NOMO-1 treated with dmso at 0.1 percent for 144 hours (cell line): ENCODE results near the gene FGF19.
"Not testable (repeated sequence)": the region's sequence is repeated elsewhere in the genome, so short reads cannot be mapped to it uniquely, and the experiment has no call there.

Experiments used
- DNase-seq: peaks from one replicate; lab custom pipeline; 2025; ENCODE audit not compliant: unreplicated experiment; lab: John Stamatoyannopoulos, UW

Gene FGF19

GRCh38 chr11:69696749-69697468 lies 6.9 kb downstream of the FGF19 start:
- DNase-seq = no peak

GRCh38 chr11:69695995-69696394 lies 7.8 kb downstream of the FGF19 start:
- not testable (repeated sequence) for DNase-seq

DNA sequence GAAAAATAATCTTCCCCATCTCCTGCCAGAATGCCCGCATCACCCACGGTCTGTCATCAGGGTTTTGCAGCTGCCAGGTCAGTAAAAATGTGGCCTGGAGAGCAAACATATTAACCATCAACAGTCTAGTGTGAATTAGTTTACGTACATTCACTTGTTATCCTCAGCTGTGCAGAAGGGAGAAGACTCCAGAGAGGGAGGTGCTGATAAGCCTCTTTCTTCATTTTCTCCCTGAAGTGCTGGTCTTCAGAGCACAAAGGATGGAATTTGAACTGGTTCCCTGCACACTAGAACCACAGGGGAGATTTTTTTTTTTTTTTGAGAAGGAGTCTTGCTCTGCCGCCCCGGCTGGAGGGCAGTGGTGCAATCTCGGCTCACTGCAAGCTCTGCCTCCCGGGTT lies 8.2 kb downstream of the FGF19 start:
- no peak for DNase-seq

- no peak for DNase-seq
Measured at GRCh38 chr11:69694781-69695180, 9.0 kb downstream of the FGF19 start.

- DNase-seq = no peak
Measured at GRCh38 chr11:69692422-69692821, 11.4 kb downstream of the FGF19 start.

DNA sequence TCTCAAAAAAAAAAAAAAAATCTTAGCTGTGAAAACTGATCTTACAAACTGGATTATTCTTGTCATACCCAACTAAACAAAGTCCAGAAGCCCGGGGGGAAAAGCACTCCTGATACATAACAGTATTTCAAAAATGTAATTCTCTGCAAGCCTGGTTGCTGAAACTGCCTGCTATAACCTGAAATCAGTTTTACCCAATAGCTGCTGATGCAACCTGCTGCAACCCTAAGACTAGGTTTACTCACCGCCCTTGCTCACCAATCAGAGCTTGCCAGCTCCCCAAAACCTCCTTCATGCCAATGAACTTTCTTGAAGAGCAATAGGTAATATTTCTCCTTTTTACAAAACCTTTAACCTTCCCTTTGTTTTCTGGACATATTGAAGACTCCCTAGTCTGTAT lies 12.4 kb downstream of the FGF19 start:
- DNase-seq = no peak

- DNase-seq = no peak
Measured at GRCh38 chr11:69689484-69690319, 14.1 kb downstream of the FGF19 start.

- not testable (repeated sequence) for DNase-seq
Measured at GRCh38 chr11:69687969-69688771, 15.7 kb downstream of the FGF19 start.

DNA sequence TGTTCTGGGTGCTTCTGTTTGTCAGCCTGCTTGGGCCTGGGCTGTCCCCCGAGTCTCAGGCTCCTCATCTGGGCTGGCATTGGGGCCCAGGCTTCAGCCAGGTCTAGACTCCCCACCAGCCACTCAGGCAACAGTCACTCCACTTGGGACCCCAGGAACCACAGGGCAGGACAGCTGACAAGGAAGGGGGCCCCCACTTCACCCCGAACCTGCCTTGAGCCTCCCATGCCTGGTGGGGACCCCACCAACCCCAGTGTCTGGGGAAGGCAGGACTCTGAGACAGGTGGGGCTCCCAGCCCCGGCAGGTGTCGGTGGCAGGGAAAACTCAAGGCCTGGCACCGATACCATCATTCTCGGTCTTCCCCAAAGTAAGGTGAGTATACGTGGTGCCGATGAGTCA lies 17.0 kb downstream of the FGF19 start:
- no peak for DNase-seq

DNA sequence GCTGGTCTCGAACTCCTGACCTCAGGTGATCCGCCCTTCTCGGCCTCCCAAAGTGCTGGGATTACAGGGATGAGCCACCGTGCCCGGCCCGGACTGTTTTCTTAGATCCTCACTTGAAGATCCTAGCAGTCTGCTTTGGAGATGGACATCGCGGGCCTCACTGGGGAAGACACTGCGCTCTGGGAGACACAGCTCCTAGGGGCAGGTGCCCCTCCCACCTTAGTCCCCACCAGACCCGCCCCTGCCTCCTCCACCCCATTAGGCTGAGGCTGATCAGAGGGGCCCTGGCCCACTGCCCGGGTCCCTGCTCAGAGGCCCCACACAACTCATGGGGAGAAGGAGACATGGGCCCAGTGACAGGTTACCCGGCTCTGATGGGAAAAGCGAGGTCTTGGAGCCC lies 17.4 kb downstream of the FGF19 start:
- DNase-seq = no peak

DNA sequence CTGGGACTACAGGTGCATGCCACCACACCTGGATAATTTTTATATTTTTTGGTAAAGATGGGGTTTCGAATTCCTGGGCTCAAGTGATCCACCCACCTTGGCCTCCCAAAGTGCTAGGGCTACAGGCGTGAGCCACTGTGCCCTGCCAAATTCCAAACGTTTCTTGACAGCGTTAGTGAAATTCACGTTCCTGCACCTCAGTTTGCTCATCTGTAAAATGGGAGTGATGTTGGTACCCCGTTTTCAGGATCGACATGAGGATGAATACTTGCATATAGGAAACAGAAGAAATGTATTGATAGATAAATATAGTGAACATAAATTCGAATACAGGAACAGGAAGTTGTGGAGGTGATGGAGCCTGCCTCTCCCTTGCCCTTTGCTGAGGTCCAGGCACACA lies 18.5 kb downstream of the FGF19 start:
- no peak for DNase-seq

- no peak for DNase-seq
Measured at GRCh38 chr11:69684651-69685050, 19.2 kb downstream of the FGF19 start.

GRCh38 chr11:69683764-69684333 lies 20.0 kb downstream of the FGF19 start:
- no peak for DNase-seq

GRCh38 chr11:69682681-69683326 lies 21.0 kb downstream of the FGF19 start:
- no peak for DNase-seq

DNA sequence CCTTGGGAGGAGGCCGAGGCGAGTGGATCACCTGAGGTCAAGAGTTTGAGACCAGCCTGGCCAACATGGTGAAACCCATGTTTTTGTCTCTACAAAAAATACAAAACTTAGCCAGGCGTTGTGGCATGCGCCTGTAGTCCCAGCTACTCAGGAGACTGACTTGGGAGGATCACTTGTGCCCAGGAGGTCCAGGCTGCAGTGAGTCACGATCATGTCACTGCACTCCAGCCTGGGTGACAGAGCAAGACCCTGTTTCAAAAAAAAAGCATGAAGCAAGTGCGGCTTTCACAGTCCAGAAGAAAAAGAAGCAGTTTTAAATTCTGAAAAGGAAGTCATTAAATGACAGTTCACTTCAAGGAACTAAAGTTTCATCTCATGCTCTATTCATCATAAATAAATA lies 21.6 kb downstream of the FGF19 start:
- DNase-seq = no peak

- DNase-seq = no peak
Measured at GRCh38 chr11:69680688-69681087, 23.1 kb downstream of the FGF19 start.

DNA sequence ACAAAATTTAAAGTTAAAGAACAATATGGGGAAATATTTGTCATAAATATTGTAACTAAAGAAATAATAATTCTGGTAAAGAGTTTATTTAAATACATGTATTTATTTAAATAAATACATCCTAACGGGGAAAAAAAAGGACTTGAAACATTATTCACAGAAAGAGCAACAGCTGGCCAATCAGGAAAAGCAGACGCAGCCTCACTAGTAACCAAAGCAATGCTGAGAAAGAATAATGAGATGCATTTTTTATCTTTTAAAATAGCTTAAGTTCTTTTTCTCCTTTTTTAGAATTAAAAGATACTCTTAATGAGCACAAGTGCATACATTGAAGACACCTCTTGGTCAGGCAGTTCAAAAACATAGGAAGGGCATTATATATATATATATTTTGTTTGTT lies 26.1 kb downstream of the FGF19 start:
- DNase-seq = no peak

- DNase-seq = peak; percentile 94
Measured at GRCh38 chr11:69674886-69675714, 28.7 kb downstream of the FGF19 start, which contains the start of gene LTO1. LTO1 (minus strand) TSS chr11:69675353; CDS start chr11:69675239, 114 bp downstream.

DNA sequence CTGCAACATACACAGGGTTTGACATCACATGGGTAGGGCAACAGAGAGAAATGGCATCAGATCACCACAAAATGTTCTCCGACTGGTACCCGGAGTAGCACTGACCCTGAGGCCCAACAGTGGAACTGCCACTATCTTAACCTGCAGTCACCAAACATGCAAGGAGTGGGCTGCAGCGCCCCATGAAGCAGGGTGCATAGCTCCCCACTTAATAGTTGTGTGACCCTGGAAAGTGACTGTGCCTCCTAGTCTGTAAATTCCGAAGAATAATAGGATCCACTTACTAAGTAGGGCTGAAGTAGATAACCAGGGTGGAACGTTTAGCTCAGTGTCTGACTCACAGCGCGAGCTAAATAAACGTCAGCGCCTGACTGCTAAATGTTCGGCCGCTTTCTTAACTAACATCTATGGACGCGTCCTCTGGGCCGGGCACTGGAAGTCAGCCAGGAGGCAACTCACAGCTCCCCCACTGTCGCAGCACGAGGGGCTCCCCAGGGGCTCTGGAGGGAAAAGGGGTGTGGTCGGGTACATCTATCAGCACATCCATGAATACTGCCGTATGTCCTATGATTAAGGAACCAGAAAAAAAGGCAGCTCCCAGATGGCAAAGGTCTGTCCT lies 29.4 kb downstream of the FGF19 start:
- DNase-seq = no peak
